ENCODE data around the gene THRSP.

GRCh38 chr11:78041843-78042440, 21.7 kb upstream of the THRSP start:
- TF ChIP-seq POLR2A (IDR thresholded peaks at IDR 0.05), result no peak
- no peak for TF ChIP-seq EP300 (IDR thresholded peaks at IDR 0.05)
- no peak for TF ChIP-seq CTCF (IDR thresholded peaks at IDR 0.05)
- TF ChIP-seq POLR2AphosphoS5 (IDR thresholded peaks at IDR 0.05), result no peak

Measured in suprapubic skin (tissue), 4 donors.